ENCODE results near the gene SDK2.

The SDK2 gene

GRCh38 chr17:73466704-73467433 lies 177.4 kb downstream of the SDK2 start:
- Histone ChIP-seq H3K9ac (ENCODE audit: low read length) (no peak overlapping the region), H3K36me3 (replicated peaks; ENCODE audit: insufficient read depth, low read length) (no peaks in the 10 kb centered on the region), H3K79me2 (ENCODE audit: low read length) (no peaks in the 10 kb centered on the region), H3K27ac (ENCODE audit: low read length) (no peak overlapping the region), H3K27me3 (replicated peaks; ENCODE audit: insufficient read depth, low read length) (peaks cover 63% of the 10 kb centered on the region), H3K9me3 (replicated peaks; ENCODE audit: insufficient read depth, low read length) (no peaks in the 10 kb centered on the region), H3K4me3 (ENCODE audit: low read length) (no peak overlapping the region), H3K4me2 (ENCODE audit: low read depth, low read length) (no peak overlapping the region), H4K20me1 (ENCODE audit: insufficient read depth, low read length) (no peaks in the 10 kb centered on the region), H3K9me2 (replicated peaks; ENCODE audit: insufficient read depth, low read length) (no peaks in the 10 kb centered on the region), H3K4me1 (ENCODE audit: low read length) (no peaks in the 10 kb centered on the region), H2AFZ (ENCODE audit: low read length) (no peak overlapping the region), H3F3A (ENCODE audit: insufficient read depth, low read length) (no peaks in the 10 kb centered on the region)
- DNase-seq, result no peak
- TF ChIP-seq EZH2 (optimal IDR thresholded peaks at IDR 0.05; ENCODE audit: low read depth, low read length) (no peak), CTCF (IDR thresholded peaks at IDR 0.05; ENCODE audit: low read length) (no peak), EZH2phosphoT487 (IDR thresholded peaks at IDR 0.05; ENCODE audit: low read length) (no peak)

DNA sequence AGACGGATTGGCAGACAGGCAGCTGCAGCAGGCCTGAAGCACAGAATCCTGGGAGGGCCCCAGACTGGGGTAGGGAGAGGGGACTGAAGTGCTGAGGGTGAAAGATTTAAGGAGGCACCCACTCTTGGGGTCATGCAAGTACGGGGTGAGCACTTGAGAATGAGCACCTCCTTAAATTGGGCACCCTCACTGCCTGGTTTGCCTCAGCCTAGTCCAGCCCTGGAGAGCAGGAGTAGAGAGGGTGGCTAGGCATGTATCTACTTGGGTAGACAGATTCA lies 178.4 kb downstream of the SDK2 start:
- H3F3A ChIP-seq (ENCODE audit: insufficient read depth, low read length), result no peaks in the 10 kb centered on the region
- no peaks in the 10 kb centered on the region for H3K79me2 ChIP-seq (ENCODE audit: low read length)
- no peaks in the 10 kb centered on the region for H3K9me3 ChIP-seq (replicated peaks; ENCODE audit: insufficient read depth, low read length)
- H3K27me3 ChIP-seq (replicated peaks; ENCODE audit: insufficient read depth, low read length), result peaks cover 55% of the 10 kb centered on the region
- DNase-seq, result no peak
- H3K4me3 ChIP-seq (ENCODE audit: low read length), result no peak overlapping the region
- no peaks in the 10 kb centered on the region for H4K20me1 ChIP-seq (ENCODE audit: insufficient read depth, low read length)
- no peak overlapping the region for H2AFZ ChIP-seq (ENCODE audit: low read length)
- TF ChIP-seq EZH2phosphoT487 (IDR thresholded peaks at IDR 0.05; ENCODE audit: low read length), result no peak
- TF ChIP-seq EZH2 (optimal IDR thresholded peaks at IDR 0.05; ENCODE audit: low read depth, low read length), result no peak
- TF ChIP-seq CTCF (IDR thresholded peaks at IDR 0.05; ENCODE audit: low read length), result no peak
- H3K36me3 ChIP-seq (replicated peaks; ENCODE audit: insufficient read depth, low read length), result no peaks in the 10 kb centered on the region
- H3K4me2 ChIP-seq (ENCODE audit: low read depth, low read length), result no peak overlapping the region
- no peak overlapping the region for H3K27ac ChIP-seq (ENCODE audit: low read length)
- H3K4me1 ChIP-seq (ENCODE audit: low read length), result no peaks in the 10 kb centered on the region
- H3K9ac ChIP-seq (ENCODE audit: low read length), result no peak overlapping the region
- no peaks in the 10 kb centered on the region for H3K9me2 ChIP-seq (replicated peaks; ENCODE audit: insufficient read depth, low read length)

- Histone ChIP-seq H3K9me3 (replicated peaks; ENCODE audit: insufficient read depth, low read length) (no peaks in the 10 kb centered on the region), H3K9ac (ENCODE audit: low read length) (no peak overlapping the region), H3K4me1 (ENCODE audit: low read length) (no peaks in the 10 kb centered on the region), H3K9me2 (replicated peaks; ENCODE audit: insufficient read depth, low read length) (no peaks in the 10 kb centered on the region), H3K27ac (ENCODE audit: low read length) (no peak overlapping the region), H4K20me1 (ENCODE audit: insufficient read depth, low read length) (no peaks in the 10 kb centered on the region), H3F3A (ENCODE audit: insufficient read depth, low read length) (no peaks in the 10 kb centered on the region), H3K4me3 (ENCODE audit: low read length) (no peak overlapping the region), H3K27me3 (replicated peaks; ENCODE audit: insufficient read depth, low read length) (peaks cover 50% of the 10 kb centered on the region), H3K36me3 (replicated peaks; ENCODE audit: insufficient read depth, low read length) (no peaks in the 10 kb centered on the region), H3K79me2 (ENCODE audit: low read length) (no peaks in the 10 kb centered on the region), H3K4me2 (ENCODE audit: low read depth, low read length) (no peak overlapping the region), H2AFZ (ENCODE audit: low read length) (no peak overlapping the region)
- TF ChIP-seq CTCF (IDR thresholded peaks at IDR 0.05; ENCODE audit: low read length) (no peak), EZH2 (optimal IDR thresholded peaks at IDR 0.05; ENCODE audit: low read depth, low read length) (no peak)
- no peak for DNase-seq
Observed at GRCh38 chr17:73465130-73465952, 178.9 kb downstream of the SDK2 start.

Data from MM.1S (cell line).